ENCODE data around the gene FBXO33.

FBXO33 gene

DNA sequence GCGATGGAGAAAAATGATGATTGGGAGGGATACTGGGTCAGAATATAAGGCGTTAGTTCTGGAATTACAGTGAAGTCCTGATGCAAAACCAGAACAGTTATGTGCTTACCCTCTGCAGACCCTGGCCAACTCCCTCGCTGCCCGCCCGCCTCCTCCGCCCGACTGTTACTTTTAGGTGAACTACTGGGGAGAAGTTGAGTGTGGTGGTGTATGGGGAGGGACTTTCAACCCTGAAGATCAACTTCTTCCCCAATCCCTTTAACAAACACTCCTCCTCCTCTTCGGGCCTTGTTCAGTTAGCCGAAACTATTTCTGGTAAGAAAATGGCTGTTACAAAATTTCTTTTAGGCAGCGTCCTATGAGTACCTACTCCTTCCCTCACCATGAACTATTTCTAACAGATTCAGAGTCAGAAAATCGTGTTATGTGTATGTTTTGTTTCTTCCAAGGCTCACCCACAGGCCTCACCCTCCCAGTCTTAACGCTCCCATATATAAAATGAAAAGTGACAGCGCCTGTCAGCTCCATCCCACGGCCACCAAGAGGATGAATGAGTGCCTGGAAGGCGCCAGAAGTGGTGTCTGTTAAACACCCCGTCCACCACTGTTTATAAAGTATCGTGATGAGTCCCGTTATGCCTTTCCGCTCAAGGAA is 1.3 kb downstream of the FBXO33 start:
- DNase-seq, result no peak

GRCh38 chr14:39428118-39428517 is 4.1 kb downstream of the FBXO33 start:
- no peak for DNase-seq

GRCh38 chr14:39426605-39427004 is 5.6 kb downstream of the FBXO33 start:
- DNase-seq, result no peak

GRCh38 chr14:39425947-39426346 is 6.3 kb downstream of the FBXO33 start:
- DNase-seq, result no peak

GRCh38 chr14:39423793-39424192 is 8.4 kb downstream of the FBXO33 start:
- DNase-seq, result no peak

DNA sequence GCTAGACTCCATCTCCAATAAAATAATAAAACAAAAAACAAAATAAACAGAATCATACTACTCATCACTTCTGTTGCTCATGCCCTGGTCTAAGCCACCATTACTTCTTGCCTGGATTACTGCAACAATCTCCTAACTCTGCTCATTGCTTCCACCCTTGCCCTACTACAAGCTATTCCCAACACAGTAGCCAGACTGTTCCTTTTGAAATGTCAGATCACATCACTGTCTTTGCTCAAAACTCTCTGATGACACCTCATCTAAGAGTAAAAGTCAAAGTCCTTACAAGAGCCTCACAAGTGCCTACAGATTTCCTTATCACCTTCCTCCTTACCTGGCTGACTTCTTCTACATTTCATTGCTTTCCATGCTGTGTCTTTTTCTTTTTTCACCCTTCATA is 10.0 kb downstream of the FBXO33 start:
- DNase-seq, result no peak

GRCh38 chr14:39419272-39419671 is 13.0 kb downstream of the FBXO33 start:
- DNase-seq, result no peak

- no peak for DNase-seq
Observed at GRCh38 chr14:39417014-39417413, 15.2 kb downstream of the FBXO33 start.

GRCh38 chr14:39416072-39416471 is 16.2 kb downstream of the FBXO33 start:
- DNase-seq, result no peak

GRCh38 chr14:39406560-39406959 is 25.7 kb downstream of the FBXO33 start:
- no peak for DNase-seq

DNA sequence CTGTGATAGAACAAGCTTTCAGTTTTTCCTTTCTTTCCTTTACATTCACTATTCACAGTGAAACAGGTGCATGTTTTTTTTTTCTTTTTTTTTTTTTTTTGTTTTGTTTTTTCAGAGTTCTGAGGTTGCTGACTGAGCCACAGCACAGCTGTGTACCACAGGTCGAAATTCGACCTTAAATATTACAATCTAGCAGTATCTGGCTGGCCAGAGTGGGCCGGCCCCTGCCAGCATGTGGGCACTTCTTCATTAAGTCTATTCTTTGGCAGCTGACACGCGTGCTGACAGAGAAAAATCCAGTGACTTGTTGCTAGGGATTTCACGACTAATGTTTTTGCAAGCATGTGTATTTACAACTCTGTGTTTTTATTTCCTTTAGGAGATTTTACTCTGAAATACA is 33.9 kb downstream of the FBXO33 start:
- no peak for DNase-seq

DNA sequence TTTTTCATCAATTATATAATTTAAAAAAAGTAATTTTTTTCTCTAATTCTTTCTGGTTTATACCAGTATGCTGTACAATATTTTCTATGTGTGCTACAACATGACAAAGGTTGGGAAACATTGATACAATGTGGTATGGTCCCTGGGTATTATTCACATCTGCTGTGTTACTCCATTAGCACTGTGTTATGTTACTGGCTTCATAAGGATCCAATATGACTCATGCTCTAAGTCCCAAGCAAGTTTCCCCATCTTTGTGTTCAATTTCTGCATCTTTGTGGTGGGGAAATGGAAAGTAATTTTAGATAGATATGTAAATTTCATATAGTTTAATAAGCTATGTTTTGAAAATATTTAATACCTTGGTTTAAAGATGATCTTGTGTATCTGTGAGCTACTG is 35.8 kb downstream of the FBXO33 start:
- no peak for DNase-seq

DNA sequence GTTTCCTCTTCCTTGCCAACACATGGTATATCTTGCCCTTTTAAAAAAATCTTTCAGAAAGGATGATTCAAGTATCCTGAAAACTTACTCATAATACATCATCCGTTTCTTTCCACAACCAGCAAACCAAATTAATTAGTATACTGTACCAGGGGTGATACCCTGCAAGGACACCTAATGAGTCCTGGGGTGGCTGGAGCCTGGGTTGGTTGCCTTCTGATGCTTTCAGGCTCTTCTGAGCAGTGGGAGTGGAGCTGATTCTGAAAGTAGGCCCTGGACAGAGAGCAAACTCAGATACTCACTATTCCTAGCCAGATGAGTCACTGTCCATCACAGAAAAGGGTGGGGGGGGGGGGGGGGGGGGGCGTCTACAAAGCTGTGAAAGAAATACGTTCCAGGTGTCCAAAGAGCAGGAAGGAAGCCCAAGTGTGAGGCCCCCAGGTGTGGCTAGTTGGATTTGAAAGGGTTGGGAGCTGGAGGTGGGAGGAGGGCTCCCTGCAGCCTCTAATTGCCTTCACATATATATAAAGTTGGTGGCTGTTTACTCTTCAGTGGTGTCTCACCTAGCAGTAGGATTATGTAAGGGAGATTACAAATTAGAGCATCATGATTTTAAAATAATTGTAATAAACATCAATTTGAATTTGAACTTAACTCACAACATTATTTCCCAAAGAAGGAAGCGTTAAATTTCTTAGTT is 36.5 kb downstream of the FBXO33 start:
- no peak for DNase-seq

GRCh38 chr14:39393289-39393688 is 38.9 kb downstream of the FBXO33 start:
- no peak for DNase-seq

DNA sequence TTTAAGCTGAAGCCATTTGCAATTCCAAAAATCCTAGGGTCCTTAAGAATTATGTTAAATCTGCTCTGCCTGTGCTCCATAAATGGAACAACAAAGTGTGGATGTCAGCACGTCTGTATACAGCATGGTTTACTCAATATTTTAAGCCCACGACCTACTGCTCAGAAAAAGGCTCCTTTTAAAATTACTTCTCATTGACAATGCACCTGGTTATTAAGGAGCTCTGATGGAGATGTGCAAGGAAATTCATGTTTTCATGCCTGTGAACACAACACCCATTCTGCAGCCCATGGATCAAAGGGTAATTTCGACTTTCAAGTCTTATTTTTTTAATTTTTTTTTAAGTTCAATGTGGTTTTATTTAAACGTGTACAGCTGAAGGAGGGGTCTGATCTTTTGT is 48.1 kb downstream of the FBXO33 start:
- DNase-seq, result no peak

DNA sequence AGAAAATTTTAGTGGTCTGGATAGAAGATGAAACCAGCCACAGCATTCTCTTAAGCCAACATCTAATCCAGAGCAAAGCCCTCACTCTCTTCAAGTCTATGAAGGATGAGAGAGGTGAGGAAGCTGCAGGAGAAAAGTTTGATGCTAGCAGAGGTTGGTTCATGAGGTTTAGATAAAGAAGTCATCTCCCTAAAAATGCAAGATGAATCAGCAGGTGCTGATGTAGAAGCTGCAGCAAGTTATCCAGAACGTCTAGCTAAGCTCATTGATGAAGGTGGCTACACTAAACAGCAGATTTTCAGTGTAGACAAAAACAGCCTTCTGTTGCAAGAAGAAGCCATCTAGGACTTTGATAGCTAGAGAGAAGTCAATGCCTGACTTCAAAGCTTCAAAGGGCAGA is 48.5 kb downstream of the FBXO33 start:
- DNase-seq, result no peak

GRCh38 chr14:39383026-39383660 is 49.1 kb downstream of the FBXO33 start:
- DNase-seq, result no peak

DNA sequence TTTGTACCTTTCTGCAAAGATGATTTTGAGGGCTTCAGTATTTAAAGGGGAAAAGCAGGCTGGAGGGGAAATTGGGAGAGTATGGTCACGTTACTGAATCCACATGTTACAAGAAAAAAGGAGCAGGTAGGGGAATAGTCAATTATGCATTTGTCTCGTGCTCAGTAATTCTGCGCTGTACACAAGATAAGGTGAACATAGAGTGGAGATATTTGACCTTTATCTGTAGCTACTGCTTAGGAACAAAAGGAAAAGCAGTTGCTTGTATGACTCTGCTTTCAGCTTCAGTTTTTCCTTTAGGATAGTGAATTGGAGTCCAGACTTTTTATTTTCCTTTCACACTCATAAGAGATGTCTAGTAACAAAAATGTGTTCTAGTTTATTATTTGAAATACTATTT is 49.8 kb downstream of the FBXO33 start:
- DNase-seq, result no peak

- no peak for DNase-seq
Observed at GRCh38 chr14:39381366-39381765, 50.9 kb downstream of the FBXO33 start.

DNA sequence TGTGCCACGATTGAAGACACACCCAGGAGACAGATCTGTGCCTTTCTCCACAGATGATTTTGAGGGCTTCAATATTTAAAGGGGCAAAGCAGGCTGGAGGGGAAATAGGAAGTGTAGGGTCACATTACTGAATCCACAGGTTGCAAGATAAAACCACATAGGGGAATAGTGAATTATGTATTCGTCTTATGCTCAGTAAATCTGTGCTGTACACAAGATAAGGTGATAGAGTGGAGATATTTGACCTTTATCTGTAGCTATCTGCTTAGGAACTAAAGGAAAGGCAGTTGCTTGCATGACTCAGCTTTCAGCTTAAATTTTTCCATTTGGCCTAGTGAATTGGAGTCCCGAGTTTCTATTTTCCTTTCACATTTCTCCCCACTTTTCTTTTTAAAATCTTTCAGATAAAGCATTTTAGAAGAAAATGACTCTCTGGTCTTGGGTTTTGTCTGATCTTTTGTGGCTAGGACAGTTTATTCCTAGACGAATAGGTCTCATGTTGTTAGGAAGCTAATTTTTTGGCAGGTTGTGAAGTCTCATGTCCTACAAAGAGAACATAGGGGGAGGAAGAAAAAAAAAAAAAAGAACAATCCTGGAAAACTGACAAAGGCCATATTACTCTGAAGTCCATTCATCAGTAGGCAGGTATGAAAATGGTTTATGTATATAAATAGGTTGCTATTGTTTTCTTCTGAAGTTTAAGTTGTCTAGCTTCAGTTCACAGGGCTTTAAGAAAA is 55.4 kb downstream of the FBXO33 start:
- no peak for DNase-seq

- no peak for DNase-seq
Observed at GRCh38 chr14:39374851-39375250, 57.4 kb downstream of the FBXO33 start.

GRCh38 chr14:39372656-39373055 is 59.6 kb downstream of the FBXO33 start:
- DNase-seq, result no peak

DNA sequence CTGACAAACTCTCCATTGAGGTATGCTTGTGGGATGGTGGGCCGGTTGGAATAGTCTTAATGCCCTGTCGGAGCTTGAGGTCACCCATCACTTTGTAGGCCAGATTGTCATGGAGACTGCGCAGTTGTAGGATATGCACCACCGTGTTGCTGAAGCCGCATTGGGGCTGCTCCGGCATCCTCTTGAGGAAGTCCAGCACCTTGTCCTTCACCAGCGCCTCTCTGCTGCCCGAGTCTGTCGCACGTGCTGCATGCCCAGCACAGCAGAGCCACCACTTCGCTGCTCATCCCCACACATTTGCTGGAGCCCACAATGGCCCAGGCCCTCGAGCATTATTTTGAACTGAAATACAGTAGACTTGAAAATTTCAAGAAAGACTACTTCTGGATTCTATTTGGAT is 61.8 kb downstream of the FBXO33 start:
- DNase-seq, result no peak

- DNase-seq, result no peak
Observed at GRCh38 chr14:39369029-39369428, 63.2 kb downstream of the FBXO33 start.
